ENCODE results near the gene SPACA5. TPM values are rescaled to one million over a fixed set of nuclear protein-coding genes. Genes with fewer than 3 reads are reported as not detected.

SPACA5 gene
- total RNA-seq, 1 donor, result not detected

DNA sequence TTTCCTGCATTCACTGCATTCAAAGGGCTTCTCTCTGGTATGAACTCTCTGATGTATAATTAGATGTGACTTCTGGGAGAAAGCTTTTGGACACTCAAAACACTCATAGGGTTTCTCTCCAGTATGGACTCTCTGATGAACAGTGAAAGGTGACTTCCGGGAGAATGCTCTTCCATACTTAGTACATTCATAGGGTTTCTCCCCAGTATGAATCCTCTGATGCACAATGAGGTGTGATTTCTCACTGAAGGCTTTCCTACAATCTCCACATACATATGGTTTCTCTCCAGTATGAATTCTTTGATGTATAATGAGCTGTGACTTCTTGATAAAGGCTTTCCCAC, 52.5 kb downstream of the SPACA5 start:
- H3K27me3 ChIP-seq (ENCODE audit: insufficient read depth, low read length), result no peaks in the 10 kb centered on the region
- no peak overlapping the region for H2AFZ ChIP-seq (ENCODE audit: low read length)
- H4K20me1 ChIP-seq (ENCODE audit: insufficient read depth, low read length), result no peaks in the 10 kb centered on the region
- H3K4me2 ChIP-seq (ENCODE audit: insufficient read depth, low read length), result no peak overlapping the region
- H3K36me3 ChIP-seq (ENCODE audit: insufficient read depth, low read length), result peaks cover 5% of the 10 kb centered on the region
- H3K79me2 ChIP-seq (ENCODE audit: insufficient read depth, low read length), result no peaks in the 10 kb centered on the region
- H3K9me3 ChIP-seq (ENCODE audit: low read depth, low read length), result peaks cover 25% of the 10 kb centered on the region
- H3K4me3 ChIP-seq (ENCODE audit: insufficient read depth, low read length), result no peak overlapping the region
- no peaks in the 10 kb centered on the region for H3K4me1 ChIP-seq (ENCODE audit: insufficient read depth, low read length)
- no peak for DNase-seq (ENCODE audit: insufficient read length, low spot score, missing footprints)
- TF ChIP-seq, protein P1, sequence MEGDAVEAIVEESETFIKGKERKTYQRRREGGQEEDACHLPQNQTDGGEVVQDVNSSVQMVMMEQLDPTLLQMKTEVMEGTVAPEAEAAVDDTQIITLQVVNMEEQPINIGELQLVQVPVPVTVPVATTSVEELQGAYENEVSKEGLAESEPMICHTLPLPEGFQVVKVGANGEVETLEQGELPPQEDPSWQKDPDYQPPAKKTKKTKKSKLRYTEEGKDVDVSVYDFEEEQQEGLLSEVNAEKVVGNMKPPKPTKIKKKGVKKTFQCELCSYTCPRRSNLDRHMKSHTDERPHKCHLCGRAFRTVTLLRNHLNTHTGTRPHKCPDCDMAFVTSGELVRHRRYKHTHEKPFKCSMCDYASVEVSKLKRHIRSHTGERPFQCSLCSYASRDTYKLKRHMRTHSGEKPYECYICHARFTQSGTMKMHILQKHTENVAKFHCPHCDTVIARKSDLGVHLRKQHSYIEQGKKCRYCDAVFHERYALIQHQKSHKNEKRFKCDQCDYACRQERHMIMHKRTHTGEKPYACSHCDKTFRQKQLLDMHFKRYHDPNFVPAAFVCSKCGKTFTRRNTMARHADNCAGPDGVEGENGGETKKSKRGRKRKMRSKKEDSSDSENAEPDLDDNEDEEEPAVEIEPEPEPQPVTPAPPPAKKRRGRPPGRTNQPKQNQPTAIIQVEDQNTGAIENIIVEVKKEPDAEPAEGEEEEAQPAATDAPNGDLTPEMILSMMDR (IDR thresholded peaks at IDR 0.05; ENCODE audit: extremely low read depth, low read depth, low read length), result no peak
- H3K27ac ChIP-seq (ENCODE audit: low read depth, low read length), result no peak overlapping the region

Other genes with a start within 250 kb of the SPACA5 start
- gene ZNF81, start 170.1 kb upstream of the SPACA5 start, total RNA-seq, result 5.8 and 7.7 TPM in 2 replicates
- gene ZNF182, start 3.0 kb upstream of the SPACA5 start, total RNA-seq, result 4.1 and 4.3 TPM in 2 replicates
- 0.72 and 2.1 TPM in 2 replicates for gene ZNF630, start 64.7 kb downstream of the SPACA5 start, total RNA-seq
- gene SPACA5B, start 123.6 kb downstream of the SPACA5 start, total RNA-seq, result not detected in 2 replicates
- gene SSX5, start 189.8 kb downstream of the SPACA5 start, total RNA-seq, result not detected in 2 replicates
- not detected in 2 replicates for gene SSX1, start 248.4 kb downstream of the SPACA5 start, total RNA-seq

All from osteoblast (primary cell).